Neural crest cell (in vitro differentiated cells): Measurements from ENCODE around the gene CNOT4. TPM values are rescaled to one million over a fixed set of nuclear protein-coding genes. Genes with fewer than 3 reads are reported as not detected.

ENCODE experiments used
- DNase-seq: peaks from one replicate; pipeline ENCODE4 v3.0.0; 2021; ENCODE audit warnings: low read depth, mixed read lengths, low spot score
- H3K27ac Mint-ChIP-seq: one replicate; pipeline ENCODE4 v1.8.0; 2021; ENCODE audit warnings: mild to moderate bottlenecking, mixed read lengths; ENCODE audit not compliant: unreplicated experiment
- H3K27me3 Mint-ChIP-seq: 2 replicates; pipeline ENCODE4 v1.8.0; 2021; ENCODE audit warnings: low read depth, mild to moderate bottlenecking, mixed read lengths
- H3K36me3 Mint-ChIP-seq: 2 replicates; pipeline ENCODE4 v1.8.0; 2021; ENCODE audit warnings: low read depth, mild to moderate bottlenecking, mixed read lengths
- H3K4me1 Mint-ChIP-seq: 2 replicates; pipeline ENCODE4 v1.8.0; 2021; ENCODE audit warnings: mixed read lengths
- H3K4me3 Mint-ChIP-seq: one replicate; pipeline ENCODE4 v1.8.0; 2021; ENCODE audit warnings: mild to moderate bottlenecking, mixed read lengths
- H3K9me3 Mint-ChIP-seq: 2 replicates; pipeline ENCODE4 v1.8.0; 2021; ENCODE audit warnings: mixed read lengths
- total RNA-seq: library from RNA; stranded (reverse); gene quantifications from 2 replicates; pipeline ENCODE4 v1.2.1, GENCODE V29; 2021
- TF ChIP-seq, protein P1 (sequence below): fragments of 200-600 bp; sonication (generic); conservative IDR thresholded peaks from 2 replicates; pipeline ENCODE4 v1.5.0; 2021; ENCODE audit warnings: antibody characterized with exemption, mild to moderate bottlenecking

Gene CNOT4
- total RNA-seq, 1 donor from 2014 or later: 31.1 TPM

- no peaks in the 10 kb centered on the region for H3K27me3 Mint-ChIP-seq
- DNase-seq: no peak
- H3K36me3 Mint-ChIP-seq: peaks cover 10% of the 10 kb centered on the region
- H3K4me3 Mint-ChIP-seq: no peak overlapping the region
- peaks cover 6% of the 10 kb centered on the region for H3K9me3 Mint-ChIP-seq
- H3K4me1 Mint-ChIP-seq: no peaks in the 10 kb centered on the region
- H3K27ac Mint-ChIP-seq: no peak overlapping the region
- TF ChIP-seq, protein P1, sequence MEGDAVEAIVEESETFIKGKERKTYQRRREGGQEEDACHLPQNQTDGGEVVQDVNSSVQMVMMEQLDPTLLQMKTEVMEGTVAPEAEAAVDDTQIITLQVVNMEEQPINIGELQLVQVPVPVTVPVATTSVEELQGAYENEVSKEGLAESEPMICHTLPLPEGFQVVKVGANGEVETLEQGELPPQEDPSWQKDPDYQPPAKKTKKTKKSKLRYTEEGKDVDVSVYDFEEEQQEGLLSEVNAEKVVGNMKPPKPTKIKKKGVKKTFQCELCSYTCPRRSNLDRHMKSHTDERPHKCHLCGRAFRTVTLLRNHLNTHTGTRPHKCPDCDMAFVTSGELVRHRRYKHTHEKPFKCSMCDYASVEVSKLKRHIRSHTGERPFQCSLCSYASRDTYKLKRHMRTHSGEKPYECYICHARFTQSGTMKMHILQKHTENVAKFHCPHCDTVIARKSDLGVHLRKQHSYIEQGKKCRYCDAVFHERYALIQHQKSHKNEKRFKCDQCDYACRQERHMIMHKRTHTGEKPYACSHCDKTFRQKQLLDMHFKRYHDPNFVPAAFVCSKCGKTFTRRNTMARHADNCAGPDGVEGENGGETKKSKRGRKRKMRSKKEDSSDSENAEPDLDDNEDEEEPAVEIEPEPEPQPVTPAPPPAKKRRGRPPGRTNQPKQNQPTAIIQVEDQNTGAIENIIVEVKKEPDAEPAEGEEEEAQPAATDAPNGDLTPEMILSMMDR: no peak
Measured at GRCh38 chr7:135466442-135467206, 43.3 kb downstream of the CNOT4 start.

DNA sequence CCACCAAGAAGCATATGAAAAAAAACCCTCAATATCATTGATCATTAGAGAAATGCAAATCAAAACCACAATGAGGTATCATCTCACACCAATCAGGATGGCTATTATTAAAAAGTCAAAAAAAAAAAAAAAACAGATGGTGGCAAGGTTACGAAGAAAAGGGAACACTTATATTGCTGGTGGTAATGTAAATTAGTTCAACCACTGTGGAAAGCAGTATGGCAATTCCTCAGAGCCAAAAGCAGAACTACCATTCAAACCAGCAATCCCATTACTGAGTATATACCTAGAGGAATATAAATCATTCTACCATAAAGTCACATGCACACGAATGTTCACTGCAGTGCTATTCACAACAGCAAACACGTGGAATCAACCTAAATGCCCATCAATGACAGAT lies 46.0 kb downstream of the CNOT4 start:
- DNase-seq: no peak
- Mint-ChIP-seq H3K27me3 (no peaks in the 10 kb centered on the region), H3K36me3 (peaks cover 10% of the 10 kb centered on the region), H3K4me3 (no peak overlapping the region), H3K27ac (no peak overlapping the region), H3K9me3 (peaks cover 6% of the 10 kb centered on the region), H3K4me1 (peaks cover 7% of the 10 kb centered on the region)
- TF ChIP-seq, protein P1: no peak

DNA sequence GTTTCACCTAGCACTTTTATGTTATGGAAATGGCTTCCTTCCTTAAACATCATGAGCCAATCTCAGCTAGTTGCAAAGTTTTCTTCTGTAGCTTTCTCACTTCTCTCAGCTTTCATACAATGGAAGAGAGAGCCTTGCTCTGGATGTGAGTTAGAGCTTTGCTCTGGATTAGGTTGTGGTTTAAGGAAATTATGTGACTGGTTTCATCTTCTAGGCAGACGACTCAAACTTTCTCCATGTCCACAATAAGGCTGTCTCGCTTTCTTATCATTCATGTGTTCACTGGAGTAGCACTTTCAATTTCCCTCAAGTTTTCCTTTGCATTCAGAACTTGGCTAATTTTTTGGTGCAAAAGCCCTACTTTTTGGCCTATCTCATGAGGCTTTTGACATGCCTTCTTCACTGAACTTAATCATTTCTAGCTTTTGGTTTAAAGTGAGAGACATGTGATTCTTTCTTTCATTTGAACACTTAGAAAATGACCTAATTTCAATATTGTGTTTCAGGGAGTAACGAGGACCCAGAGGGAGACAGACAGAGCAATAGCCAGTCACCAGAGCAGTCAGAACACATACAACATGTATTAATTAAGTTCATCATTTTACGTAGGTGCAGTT lies 49.8 kb downstream of the CNOT4 start:
- H3K27ac Mint-ChIP-seq: no peak overlapping the region

DNA sequence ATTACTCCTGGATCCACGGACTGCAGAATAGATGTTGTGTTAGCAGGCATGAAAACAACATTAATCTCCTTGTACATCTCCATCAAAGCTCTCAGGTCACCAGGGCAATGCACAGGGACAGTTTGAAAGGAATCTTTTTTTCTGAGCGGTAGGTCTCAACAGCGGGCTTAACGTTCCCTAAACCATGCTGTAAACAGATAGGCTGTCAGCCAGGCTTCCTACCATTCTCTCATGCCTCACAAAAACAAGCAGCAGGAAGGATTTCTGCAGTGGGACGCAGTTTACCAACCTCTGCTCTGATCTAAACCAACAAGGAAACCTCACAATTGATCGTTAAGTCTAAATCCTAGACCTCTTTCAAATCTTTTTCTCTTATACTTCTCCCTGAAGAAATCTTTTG lies 50.8 kb downstream of the CNOT4 start:
- no peak overlapping the region for H3K27ac Mint-ChIP-seq

More for the DNA sequence above, 49.8 kb downstream of the CNOT4 start:
- TF ChIP-seq, protein P1: no peak
- no peaks in the 10 kb centered on the region for H3K27me3 Mint-ChIP-seq
- peaks cover 10% of the 10 kb centered on the region for H3K36me3 Mint-ChIP-seq
- DNase-seq: no peak
- no peak overlapping the region for H3K4me3 Mint-ChIP-seq
- peaks cover 6% of the 10 kb centered on the region for H3K9me3 Mint-ChIP-seq
- H3K4me1 Mint-ChIP-seq: peaks cover 10% of the 10 kb centered on the region

DNA sequence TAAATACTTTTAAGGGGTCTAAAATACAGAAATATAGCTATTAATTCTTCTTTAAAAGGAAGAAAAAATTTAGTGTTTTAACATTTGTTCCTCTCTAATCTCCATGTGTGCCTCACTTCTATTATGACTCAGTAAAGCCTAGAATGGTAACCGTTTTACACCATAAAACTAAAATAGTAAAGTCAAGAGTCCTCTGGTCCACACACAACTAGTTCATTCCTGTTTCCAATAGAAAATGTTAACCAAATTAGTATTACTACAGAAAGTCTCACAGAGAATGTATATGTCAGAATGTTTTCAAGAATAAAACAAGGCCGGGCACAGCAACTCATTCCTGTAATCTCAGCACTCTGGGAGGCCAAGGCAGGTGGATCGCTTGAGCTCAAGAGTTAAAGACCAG lies 55.8 kb downstream of the CNOT4 start:
- TF ChIP-seq, protein P1: no peak
- H3K27me3 Mint-ChIP-seq: no peaks in the 10 kb centered on the region
- no peak overlapping the region for H3K4me3 Mint-ChIP-seq
- H3K4me1 Mint-ChIP-seq: peaks cover 4% of the 10 kb centered on the region
- no peak overlapping the region for H3K27ac Mint-ChIP-seq
- no peak for DNase-seq
- no peaks in the 10 kb centered on the region for H3K36me3 Mint-ChIP-seq
- no peaks in the 10 kb centered on the region for H3K9me3 Mint-ChIP-seq

More for the DNA sequence above, 50.8 kb downstream of the CNOT4 start:
- Mint-ChIP-seq H3K36me3 (peaks cover 6% of the 10 kb centered on the region), H3K4me3 (no peak overlapping the region), H3K4me1 (peaks cover 10% of the 10 kb centered on the region), H3K9me3 (peaks cover 4% of the 10 kb centered on the region), H3K27me3 (no peaks in the 10 kb centered on the region)
- DNase-seq: no peak
- TF ChIP-seq, protein P1: no peak
